Stimulated activated CD8-positive, alpha-beta memory T cell treated with anti-CD3 and anti-CD28 coated beads, Interleukin-15, amount 100 ng/mL, for 48 hours (primary cell): ENCODE data around the gene ASMTL.
"Not testable (repeated sequence)": the region's sequence is repeated elsewhere in the genome, so short reads cannot be mapped to it uniquely, and the experiment has no call there.

Experiments
- DNase-seq, 2 donors: peaks; one replicate each; pipeline ENCODE4 v3.0.0-alpha.2; 2020; ENCODE audit warnings: low read depth in 2 of 2

The ASMTL gene

DNA sequence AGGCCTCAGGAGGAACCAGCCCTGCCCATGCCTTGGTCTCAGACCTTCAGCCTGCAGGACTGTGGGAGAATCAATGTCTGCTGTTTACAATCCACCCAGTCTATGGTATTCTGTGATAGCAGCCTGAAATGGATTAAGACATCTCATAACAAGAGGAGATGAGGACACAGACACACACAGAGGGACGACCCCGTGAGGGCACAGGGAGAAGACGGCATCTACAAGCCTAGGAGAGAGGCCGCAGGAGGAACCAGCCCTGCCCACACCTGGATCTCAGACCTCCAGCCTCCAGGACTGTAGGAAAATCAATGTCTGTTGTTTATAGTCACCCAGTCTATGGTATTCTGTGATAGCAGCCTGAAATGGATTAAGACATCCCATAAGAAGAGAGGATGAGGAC lies 64.1 kb downstream of the ASMTL start:
- no peak for DNase-seq

DNA sequence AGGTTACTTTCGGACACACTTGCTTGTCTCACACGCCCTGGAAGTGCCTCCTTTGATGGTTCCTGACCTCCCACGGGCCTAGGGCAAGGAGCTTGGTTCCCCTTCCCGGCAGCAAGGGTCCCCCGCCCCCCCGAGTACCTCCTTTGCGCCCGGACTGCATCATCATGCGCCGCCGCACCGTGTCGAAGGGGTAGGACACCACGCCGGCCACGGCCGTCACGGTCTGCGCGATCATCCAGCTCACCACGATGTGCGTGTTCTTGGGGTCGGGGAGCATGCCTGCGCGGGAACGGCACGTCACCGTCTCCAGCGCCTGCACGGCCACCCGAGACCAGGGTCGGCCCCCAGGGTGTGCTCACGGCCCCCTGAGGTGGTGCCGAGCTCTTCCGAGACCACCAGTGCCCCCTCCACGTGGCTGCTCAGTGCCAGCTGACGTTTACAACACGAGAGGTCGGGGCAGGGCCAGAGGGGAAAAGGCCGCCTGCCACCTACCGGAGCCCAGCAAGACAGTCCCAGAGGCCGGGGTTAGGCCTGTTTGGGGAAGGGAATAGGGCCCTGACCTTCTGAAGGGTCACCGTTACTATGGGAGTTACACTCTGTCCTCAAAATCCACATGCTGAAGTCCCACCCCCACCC lies 65.5 kb downstream of the ASMTL start:
- DNase-seq = no peak

DNA sequence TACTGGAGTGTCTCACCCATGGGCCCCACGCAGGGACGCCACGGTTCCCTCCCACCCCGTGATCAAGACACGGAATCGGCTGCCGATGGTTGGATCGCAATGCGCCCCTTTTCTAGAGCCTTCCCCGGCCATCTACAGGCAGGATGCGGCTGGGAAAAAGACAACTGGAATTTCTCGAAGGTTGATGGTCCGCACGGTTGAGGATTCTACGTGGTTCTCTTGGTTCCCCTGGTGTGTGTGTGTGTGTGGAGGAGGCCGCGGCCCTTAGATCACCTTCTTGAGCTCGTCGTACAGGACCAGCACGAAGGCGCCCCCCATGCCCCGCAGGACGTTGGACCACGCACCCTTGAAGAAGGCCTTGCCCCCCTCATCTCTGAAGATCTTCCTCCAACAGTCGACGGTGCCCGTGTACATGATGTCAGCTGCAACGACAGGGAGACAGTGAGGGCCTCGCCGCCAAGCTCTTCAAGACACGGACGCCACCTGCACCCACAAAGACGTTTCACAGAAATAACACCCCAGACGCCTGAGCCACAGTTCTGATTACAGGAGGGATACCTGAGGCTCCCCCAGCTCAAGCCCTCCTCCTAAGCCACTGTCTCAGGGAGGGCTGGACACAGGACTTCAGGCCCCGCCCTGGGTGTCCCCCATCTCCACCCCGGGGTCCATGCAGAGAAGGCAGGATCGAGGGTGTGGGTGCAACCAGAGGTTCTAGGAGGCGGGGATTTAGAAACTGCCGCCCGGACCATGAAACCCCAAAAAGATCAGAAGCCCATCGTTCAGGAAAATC lies 66.2 kb downstream of the ASMTL start:
- DNase-seq = no peak

DNA sequence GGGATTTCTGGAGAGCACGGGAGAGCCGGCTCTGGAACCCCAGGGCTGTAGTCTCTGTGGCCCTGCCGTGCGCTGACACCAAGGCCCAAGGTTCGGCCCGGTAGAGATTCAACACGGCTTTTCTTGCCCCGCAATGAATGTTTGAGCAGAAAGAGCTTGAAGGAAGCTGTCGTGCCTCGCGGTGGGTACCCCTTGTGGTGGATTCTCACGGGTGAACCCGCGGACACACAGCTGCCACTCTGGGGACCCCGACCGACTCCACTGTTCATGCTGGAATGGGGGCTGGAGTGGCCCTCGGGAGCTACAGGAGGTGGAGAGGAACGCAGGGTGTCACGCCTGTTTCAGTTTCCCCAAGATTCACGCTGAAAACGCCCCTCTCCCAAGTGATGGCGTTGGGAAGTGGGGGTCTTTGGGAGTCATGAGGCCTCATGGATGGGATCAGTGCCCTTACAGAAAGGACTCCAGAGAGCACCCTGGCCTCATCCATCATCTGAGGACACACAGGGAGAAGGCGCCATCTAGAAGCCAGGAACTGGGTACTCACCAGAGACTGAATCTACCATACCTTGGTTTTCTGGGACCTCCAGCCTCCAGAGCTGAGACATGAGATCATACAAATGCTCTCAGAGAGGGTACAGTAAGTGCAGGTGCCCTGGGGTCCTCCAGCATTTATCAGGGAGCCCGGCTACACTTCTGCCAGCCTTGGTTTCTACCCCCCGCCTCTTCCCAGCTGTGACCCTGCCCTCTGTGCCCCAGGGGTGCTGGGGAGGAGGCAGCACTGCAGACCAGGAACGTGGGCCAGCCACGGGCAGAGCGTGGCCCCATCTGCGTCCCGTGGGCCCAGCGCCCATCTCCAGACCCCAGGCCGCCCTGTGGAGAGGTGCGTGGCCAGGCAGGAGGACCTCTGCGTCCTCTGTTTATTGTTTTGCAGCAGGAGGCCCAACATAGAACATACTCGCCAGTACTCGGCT lies 67.2 kb downstream of the ASMTL start:
- DNase-seq = no peak

DNA sequence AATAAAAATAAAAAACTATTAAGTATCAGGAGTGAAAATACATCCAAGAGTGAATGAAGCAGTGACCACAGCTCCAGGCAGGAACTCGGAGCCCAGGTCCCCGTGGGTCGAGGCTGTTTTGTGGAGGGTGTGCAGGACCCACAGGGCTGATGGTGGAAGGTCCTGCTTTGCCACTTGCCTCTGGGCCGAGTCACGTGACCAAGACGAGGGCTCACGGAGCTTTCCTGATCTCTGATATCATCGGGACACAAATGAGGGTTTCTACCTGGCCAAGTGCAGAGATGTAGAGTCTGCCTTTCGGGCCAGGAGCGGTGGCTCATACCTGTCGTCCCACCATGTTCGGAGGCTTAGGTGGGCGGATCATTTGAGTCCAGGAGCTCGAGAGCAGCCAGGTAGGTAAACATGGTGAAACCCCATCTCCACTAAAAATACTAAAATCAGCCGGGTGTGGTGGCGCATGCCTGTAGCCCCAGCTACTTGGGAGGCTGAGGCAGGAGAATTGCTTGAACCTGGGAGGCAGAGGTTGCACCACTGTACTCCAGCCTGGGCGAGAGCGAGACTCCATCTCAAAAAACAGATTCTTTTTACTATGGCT lies 68.0 kb downstream of the ASMTL start:
- DNase-seq = no peak

DNA sequence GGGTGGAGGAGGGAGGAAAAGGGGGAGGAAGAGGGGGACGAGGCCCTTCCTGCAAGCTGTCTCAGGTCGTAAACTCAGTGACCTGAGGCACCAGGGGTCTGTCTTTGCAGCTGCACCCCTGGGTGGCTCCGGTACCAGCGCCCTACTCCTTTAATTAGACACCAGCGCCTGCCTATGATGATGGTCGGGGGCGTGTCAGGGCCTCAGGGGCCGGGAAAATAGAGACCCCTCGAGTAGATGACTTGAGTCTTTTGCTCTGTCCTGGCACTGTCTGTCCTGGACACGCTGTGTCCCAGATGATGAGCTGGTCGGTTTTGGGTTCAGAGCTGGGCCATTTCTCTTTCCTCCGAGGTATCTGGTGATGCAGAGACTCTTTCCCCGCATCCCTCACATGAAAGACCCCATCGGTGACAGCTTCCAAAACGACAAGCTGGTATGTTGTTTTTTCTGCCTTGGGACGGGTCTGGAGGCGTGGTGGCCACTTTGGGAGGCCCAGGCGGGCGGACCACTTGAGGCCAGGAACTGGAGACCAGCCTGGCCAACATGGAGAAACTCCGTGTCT lies 72.0 kb downstream of the ASMTL start:
- DNase-seq = no peak

DNA sequence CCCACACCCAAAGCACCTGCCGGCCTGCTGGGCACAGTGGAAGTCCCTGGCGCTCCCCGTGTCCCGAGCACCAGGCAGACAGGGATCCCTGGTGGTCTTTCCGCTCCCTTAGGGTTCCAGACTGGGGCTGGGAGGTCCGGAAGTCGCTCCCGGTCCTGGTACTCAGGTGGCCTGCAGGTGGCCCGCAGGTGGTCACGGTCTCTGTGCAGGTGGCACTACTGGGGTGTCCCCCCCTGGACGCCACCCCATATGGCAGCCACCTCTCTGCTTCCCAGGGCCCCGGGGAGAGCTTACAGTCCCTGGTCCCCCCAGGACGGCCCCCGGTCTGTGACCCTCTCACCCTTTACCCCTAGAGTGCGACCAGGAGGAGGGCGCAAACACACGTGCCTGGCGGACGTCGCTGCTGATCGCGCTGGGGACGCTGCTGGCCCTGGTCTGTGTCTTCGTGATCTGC lies 74.4 kb downstream of the ASMTL start:
- no peak for DNase-seq

DNA sequence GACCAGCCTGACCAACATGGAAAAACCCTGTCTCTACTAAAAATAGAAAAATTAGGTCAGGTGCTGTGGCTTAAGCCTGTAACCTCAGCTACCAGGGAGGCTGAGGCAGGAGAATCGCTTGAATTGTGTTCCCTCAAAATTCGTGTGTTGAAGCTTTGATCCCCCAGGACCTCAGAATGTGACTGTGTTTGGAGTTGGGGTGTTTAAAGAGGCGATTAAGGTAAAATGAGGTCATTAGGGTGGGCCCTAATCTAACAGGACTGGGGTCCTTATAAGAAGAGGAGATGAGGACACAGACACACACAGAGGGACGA lies 84.4 kb downstream of the ASMTL start:
- DNase-seq = no peak

DNA sequence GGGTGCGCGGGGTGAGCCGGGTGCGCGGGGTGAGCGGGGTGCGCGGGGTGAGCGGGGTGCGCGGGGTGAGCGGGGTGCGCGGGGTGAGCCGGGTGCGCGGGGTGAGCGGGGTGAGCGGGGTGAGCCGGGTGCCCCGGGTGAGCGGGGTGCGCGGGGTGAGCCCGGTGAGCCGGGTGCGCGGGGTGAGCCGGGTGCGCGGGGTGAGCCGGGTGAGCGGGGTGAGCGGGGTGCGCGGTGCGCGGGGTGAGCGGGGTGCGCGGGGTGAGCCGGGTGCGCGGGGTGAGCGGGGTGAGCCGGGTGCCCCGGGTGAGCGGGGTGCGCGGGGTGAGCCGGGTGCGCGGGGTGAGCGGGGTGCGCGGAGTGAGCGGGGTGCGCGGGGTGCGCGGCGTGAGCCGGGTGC lies 86.3 kb downstream of the ASMTL start:
- not testable (repeated sequence) for DNase-seq

DNA sequence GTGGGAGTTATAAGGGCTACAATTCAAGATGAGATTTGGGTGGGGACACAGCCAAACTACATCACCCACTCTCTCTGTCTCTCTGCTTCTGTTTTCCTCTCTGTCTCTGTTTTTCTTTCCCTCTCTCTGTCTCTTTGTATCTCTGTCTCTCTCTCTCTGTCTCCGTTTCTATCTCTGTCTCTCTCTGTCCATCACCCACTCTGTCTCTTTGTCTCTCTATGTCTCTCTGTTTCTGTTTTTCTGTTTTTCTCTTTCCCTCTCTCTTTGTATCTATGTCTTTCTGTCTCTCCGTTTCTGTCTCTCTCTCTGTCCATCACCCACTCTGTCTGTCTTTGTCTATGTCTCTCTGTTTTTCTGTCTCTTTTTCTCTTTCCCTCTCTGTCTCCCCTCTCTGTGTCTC lies 90.8 kb downstream of the ASMTL start:
- no peak for DNase-seq

DNA sequence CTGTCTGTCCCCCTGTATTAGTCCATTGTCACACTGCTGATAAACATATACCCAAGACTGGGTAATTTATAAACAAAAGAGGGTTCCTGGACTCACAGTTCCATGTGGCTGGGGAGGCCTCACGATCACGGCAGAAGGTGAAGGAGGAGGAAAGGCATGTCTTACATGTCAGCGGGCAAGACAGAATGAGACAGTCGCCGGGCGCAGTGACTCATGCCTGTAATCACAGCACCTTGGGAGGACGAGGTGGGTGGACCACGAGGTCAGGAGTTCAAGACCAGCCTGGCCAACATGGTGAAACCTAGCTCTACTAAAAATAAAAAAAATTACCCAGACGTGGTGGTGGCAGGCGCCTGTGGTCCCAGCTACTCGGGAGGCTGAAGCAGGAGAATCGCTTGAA lies 91.4 kb downstream of the ASMTL start:
- no peak for DNase-seq

DNA sequence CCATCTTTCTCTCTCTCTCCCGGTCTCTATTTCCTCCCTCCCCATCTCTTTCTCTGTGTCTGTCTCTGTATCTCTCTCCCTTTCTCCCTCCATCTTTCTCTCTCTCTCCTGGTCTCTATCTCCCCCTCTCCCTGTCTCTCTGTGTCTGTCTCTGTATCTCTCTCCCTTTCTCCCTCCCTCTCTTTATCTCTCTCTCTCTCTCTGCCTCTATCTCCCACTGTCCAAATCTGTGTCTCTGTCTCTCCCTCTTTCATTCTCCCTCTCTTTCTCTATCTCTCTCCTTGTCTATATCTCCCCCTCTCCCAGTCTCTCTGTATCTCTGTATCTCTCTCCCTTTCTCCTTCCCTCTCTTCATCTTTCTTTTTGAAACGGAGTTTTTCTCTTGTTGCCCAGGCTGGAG lies 92.5 kb downstream of the ASMTL start:
- no peak for DNase-seq

DNA sequence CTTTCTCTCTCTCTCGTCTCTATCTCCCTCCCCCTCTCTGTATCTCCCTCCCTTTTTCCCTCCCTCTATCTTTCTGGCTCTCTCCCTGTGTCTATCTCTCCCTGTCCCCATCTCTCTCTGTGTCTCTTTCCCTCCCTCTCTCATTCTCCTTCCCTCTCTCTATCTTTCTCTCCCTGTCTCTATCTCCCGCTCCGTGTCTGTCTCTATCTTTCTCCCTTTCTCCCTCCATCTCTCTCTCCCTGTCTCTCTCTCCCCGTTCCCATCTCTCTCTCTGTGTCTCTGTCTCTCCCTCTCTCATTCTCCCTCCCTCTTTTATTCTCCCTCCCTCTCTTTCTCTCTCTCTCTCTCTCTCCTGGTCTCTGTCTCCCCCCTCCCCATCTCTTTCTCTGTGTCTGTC lies 93.2 kb downstream of the ASMTL start:
- DNase-seq = no peak

DNA sequence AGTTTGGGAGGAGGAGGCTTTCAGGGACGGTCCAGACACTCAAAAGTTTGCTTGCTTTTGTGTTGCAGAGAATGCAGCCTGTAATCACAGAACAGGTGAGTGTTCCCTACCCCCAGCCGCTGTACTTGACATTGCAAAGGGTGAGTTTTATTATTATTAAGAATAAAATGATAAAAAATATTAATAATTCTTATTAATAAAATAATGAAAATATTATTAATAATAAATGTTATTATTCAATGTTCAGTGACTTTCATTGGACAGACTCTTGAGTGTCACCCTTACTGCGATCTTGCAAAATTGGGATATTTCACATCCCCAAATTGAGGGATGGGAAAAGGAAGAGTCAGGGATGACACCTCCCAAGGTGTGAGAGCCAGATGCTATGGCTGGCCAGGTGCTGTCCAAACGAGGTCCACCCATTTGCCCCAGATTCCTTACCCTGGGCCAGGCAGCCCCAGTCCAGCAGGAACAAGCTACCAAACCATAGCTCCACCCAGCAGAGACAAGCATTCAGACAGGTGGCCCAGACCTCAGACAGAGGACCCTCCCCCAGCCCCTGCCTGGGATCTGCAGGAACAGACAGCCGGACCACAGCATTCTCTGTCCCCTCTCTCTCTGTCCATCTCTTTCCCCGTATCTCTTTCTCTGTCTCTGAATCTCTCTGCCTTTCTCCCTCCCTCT lies 93.8 kb downstream of the ASMTL start:
- no peak for DNase-seq

DNA sequence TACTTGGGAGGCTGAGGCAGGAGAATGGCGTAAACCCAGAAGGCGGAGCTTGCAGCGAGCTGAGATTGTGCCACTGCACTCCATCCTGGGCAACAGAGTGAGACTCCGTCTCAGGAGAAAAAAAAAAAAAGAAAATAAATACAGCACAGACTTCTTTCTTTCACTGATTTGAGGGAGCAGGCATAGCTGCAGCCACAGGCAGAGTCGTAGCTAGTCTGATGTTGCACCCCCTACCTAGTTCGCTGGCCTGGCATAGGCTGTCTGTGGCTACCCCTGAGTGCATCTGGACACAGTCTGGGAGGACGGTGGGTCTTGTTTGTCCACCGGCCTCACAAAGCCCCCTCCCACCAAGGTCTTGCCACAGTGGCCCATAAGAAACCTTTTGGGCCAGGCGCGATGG lies 94.7 kb downstream of the ASMTL start:
- no peak for DNase-seq

DNA sequence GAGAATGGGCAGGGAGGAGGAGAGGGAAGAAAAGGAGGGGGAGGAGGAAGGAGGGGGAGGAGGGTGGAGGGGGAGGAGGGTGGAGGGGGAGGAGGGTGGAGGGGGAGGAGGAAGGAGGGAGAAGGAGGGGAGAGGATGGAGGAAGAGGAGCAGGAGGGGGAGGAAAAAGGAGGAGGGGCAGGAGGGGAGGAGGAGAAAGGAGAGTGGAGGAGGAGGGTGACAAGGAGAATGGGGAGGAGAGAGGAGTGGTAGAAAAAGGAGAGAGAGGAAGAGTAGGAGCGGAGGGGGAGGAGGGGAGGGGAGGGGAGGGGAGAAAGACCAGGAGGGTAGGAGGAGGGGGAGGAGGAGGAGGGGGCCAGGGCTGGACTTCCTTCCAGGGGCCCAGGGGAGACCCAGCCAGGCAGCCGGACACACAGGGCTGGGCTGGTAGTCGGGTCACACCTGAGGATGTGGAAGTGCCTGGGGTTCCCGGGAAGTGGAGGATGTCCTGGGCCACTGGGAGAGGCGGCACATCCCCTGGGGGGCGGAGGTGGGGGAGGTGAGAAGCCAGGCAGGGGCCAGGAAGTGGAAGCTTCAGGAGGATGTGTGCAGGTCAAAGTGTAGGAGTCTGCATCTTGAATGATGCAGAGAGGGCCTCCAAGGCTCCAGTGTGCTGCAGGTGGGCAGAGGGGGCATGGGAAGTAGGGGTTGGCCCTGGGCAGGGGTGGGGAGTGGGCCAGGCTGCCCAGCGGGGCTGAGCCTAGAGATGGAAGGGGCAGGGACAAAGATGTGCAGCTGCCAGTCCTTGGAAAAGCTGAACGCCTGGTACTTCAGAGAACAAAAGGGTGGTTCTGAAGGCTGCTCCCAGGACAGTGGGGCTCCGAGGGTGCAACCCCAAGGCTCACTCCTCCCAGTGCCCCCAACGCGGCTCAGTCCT lies 97.3 kb downstream of the ASMTL start:
- DNase-seq = no peak

DNA sequence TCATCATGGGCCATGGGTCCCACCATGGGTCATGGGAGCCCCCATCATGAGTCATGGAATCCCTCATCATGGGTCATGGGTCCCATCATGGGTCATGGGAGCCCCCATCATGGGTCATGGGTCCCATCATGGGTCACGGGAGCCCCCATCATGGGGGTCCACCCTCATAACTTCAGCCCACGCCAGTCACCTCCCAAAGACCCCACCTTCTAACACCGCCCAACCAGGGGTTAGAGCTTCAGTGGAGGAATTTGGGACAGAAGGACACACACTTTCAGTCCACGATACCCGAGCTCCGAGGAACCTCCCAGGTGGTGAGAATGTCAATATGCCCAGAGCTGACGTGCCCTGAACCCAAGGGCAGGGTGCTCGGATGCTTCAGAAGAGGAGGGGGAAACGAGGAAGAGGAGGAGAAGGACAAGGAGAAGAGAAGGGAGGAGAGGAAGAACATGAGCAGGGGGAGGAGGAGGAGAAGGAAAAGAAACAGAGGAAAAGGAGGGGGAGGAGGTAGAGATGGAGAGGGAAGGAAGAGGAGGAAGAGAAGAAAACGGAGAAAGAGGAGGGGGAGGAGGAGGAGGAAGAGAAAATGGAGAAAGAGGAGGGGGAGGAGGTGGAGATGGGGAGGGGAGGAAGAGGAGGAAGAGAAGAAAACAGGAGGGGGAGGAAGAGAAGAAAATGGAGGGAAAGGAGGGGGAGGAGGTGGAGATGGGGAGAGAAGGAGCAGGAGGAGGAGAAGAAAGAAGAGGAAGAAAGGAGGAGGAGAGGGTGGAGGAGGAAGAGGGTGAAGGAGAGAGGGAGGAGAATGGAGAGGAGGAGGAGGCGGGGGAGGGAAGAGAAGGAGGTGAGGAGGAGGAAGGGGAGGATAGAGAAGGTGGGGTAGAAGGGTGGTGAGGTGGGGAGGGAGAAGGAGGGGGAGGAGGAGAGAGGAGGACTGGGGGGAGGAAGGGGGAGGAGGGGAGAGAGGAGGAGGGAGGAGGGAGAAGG lies 98.4 kb downstream of the ASMTL start:
- DNase-seq = no peak
